Measurements from ENCODE around the gene SAT1.

SAT1 gene

DNA sequence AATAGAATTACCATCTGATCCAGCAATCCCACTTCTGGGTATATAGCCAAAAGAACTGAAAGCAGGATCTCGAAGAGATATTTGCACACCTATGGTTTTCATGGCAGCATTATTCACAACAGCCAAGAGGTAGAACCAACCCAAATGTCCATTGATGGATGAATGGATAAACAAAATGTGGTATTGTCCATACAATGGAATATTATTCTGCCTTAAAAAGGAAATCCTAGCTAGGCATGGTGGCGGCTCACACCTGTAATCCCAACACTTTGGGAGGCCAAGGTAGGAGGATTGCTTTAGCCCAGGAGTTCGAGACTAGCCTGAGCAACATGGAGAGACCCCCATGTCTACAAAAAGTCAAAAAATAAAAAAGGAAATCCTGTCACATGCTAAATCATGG is 27.3 kb downstream of the SAT1 start:
- no peak for DNase-seq (ENCODE audit: low spot score)

DNA sequence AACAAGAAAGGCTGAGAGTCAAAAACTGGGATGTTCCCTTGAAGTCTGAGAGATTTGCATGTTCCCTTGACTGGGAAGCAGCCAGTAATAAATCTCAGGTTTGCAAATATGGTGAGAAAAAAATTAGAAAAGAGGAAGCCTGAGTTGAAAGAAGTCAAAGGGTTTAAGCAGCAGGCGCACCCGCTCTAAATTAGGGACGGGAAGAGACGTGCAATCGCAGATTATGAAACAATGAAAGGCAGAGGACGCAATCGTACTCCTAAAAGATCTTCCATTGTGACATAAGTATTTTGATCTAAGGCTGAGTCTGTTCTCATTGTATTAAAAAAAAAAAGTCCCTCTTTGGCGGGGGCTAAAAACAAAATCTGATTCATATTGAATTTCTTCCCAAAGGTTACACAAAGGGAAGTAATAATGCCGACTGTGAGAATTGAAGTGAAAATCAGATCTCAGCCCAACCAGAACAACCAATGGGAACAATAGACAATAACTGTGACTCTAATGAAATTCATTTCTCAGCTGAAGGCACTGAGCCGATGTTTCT is 28.2 kb downstream of the SAT1 start:
- no peak for DNase-seq (ENCODE audit: low spot score)

DNA sequence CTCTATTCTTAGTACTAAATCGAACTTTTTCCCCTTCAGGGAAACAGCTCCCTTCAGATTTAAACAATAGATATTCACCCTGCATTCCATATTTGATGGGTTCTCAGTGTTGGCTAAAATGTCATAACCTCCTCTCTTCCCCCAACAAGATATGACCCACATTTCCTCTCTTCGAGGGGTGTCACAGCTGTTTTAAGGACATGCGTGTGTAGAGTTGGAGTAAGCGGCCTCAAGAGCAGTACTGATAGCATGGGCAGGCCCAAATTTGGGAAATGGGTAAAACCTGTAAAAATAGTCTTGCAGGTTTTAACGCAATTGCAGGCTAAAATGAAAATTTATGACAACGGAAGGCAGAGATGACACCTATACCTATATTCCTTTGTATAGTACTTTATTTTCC is 28.7 kb downstream of the SAT1 start:
- DNase-seq (ENCODE audit: low spot score), result no peak

DNA sequence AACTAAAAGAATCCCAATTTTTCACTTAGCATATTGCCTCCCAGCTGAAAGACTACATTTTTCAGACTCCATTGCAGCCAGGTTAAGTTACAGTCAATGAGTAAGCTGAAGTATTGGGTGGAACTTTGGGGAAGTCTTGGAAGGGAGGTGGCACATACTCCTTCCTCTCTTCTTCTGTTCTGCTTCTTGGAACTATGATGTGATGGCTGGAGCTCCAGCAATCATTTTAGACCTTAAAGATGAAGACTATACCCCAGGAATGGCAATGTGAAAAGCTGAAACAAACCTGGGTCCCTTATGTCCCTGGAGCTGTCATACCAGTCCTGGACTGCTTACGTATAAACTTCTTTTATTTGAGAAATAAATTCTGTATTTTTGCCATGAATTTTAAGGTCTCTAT is 30.8 kb downstream of the SAT1 start:
- DNase-seq (ENCODE audit: low spot score), result no peak

- no peak for DNase-seq (ENCODE audit: low spot score)
Measured at GRCh38 chrX:23815376-23815775, 32.4 kb downstream of the SAT1 start.

GRCh38 chrX:23816179-23816578 is 33.2 kb downstream of the SAT1 start:
- no peak for DNase-seq (ENCODE audit: low spot score)

DNA sequence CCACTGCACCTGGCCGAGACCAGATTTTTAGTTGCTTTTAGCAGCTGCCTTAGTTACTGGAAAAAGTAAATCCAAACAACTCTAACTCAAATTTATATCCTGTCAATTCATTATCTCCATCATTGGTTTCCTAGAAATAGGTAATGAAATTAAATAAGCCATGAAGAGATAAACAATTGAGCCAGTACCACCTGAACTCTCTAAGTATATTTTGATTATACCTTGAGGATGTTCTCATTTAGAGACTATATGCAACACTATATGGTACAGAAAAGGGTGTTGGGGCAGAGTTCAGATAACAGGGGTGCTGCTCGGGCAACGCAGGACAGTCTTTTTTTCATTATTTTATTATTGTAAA is 35.0 kb downstream of the SAT1 start:
- DNase-seq (ENCODE audit: low spot score), result no peak

GRCh38 chrX:23819385-23820234 is 36.6 kb downstream of the SAT1 start:
- DNase-seq (ENCODE audit: low spot score), result no peak

GRCh38 chrX:23820235-23820782 is 37.3 kb downstream of the SAT1 start:
- no peak for DNase-seq (ENCODE audit: low spot score)

DNA sequence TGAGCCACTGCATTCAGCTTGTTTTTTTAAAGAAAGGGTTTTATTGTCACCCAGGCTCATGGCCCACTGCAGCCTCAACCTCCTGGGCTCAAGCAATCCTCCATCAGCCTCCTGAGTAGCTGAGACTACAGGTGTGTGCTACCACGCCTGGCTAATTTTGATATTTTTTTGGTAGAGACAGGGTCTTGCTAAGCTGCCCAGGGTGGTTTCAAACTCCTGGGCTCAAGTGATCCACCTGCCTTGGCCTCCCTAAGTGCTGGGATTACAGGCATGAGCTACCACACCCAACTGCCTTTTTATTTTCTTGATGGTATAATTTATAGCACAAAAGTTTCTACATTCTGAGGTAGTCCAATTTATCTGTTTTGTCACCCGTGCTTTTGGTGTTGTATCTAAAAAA is 38.9 kb downstream of the SAT1 start:
- DNase-seq (ENCODE audit: low spot score), result no peak

- no peak for DNase-seq (ENCODE audit: low spot score)
Measured at GRCh38 chrX:23822397-23822796, 39.4 kb downstream of the SAT1 start.

- DNase-seq (ENCODE audit: low spot score), result no peak
Measured at GRCh38 chrX:23822841-23823240, 39.9 kb downstream of the SAT1 start.

GRCh38 chrX:23825675-23826074 is 42.7 kb downstream of the SAT1 start:
- no peak for DNase-seq (ENCODE audit: low spot score)

DNA sequence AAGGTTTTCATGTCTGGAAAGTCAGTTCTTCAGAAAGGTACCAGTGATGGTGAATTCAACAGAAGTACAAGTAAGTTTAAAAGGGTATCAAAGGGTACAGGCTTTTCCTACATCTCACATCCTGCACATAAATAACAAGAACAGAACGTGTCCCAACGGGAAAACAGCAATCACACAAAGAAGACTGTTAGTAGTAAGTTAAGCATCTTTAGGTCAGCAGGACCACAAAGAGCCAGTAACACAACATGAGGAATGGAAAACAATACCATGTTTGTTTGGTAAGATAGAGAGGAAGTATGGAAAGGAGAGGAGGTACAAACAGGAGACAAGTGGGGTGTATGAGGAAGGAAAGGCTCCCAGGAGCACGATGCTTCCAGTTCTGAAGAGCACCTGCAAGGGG is 43.2 kb downstream of the SAT1 start:
- DNase-seq (ENCODE audit: low spot score), result no peak

GRCh38 chrX:23826653-23827052 is 43.7 kb downstream of the SAT1 start:
- DNase-seq (ENCODE audit: low spot score), result no peak

DNA sequence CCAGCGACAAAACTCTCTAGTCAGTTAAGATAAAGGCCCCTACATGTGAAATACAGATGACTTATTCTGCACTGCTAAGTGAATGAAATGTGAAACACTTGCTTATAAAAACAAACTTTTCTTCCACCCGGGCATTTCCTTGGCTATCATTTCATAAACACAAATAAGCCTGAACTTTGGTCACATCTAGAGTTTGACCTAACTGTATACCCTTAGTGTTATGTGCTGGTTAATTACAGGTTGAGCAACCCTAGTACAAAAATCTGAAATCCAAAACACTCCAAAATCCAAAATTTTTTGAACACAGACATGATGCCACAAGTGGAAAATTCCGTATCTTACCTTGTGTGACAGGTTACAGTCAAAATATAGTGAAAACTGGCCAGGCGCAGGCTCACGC is 45.9 kb downstream of the SAT1 start:
- DNase-seq (ENCODE audit: low spot score), result no peak

DNA sequence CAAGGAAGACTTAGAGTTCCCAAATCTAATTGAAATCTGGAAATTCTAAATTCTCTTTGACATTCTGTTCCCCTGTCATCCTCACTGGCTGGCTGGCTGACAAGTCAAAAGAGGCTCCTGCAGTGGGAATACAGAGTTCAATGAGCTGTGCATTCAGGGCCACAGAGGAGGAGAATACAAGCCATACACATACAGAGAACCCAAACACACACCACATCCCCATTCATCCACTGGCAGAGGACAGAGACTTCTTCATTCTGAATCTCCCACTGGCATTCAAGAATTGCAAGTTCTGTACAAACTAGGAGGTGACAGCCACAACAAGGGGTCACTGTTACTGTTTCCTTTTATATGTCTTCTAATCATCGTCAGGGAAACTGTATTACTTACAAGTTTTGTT is 49.7 kb downstream of the SAT1 start:
- DNase-seq (ENCODE audit: low spot score), result no peak

Small RNA genes within 50 kb of the gene (small RNA-seq; reads per million reads assigned to genes)
- gene RF00019, result 0 reads per million in 2 experiments

Data from SK-N-DZ (cell line).